H1 (cell line): Measurements from ENCODE around the gene RFX1.

Experiments used
- CEBPB ChIP-seq: IDR thresholded peaks from 2 replicates; pipeline ENCODE4 v1.6.1; 2012; ENCODE audit warnings: low read depth, low read length
- CHD2 ChIP-seq: IDR thresholded peaks from 2 replicates; pipeline ENCODE4 v1.6.1; 2012; ENCODE audit warnings: low read length, improper control_type of control experiment
- EP300 ChIP-seq, 2 experiments: IDR thresholded peaks; 1 replicate in 1 of 2; 2 replicates in 1 of 2; pipeline ENCODE4 v1.6.1; 2011 to 2012; ENCODE audit warnings: low read depth in 2 of 2, low read length in 2 of 2, mild to moderate bottlenecking in 2 of 2, borderline replicate concordance in 1 of 2, inconsistent platforms in 1 of 2, moderate library complexity in 1 of 2
- EZH2 ChIP-seq: fragments of 200-600 bp; sonication (generic); IDR thresholded peaks from 2 replicates; pipeline ENCODE4 v1.7.1; 2012; ENCODE audit warnings: low read depth, mild to moderate bottlenecking, moderate library complexity, low read length, inconsistent platforms; ENCODE audit not compliant: severe bottlenecking
- GABPA ChIP-seq: IDR thresholded peaks from 2 replicates; pipeline ENCODE4 v1.6.1; 2011; ENCODE audit warnings: mild to moderate bottlenecking, low read length, moderate library complexity, borderline replicate concordance; ENCODE audit not compliant: insufficient read depth
- JUN ChIP-seq: IDR thresholded peaks from 2 replicates; pipeline ENCODE4 v1.6.1; 2011; ENCODE audit warnings: low read depth, mild to moderate bottlenecking, improper control_type of control experiment, low read length
- KDM1A ChIP-seq: fragments of 200-600, 300-600 bp; sonication (generic); IDR thresholded peaks from 2 replicates; pipeline ENCODE4 v1.7.1; 2016; ENCODE audit warnings: mild to moderate bottlenecking, low read length, borderline replicate concordance
- POLR2A ChIP-seq, 2 experiments: IDR thresholded peaks; 1 replicate in 1 of 2; 2 replicates in 1 of 2; pipeline ENCODE4 v1.6.1; 2011; ENCODE audit warnings: low read depth in 2 of 2, low read length in 2 of 2, mild to moderate bottlenecking in 2 of 2; ENCODE audit errors: control extremely low read depth in 1 of 2
- POLR2AphosphoS5 ChIP-seq: IDR thresholded peaks from 2 replicates; pipeline ENCODE4 v1.6.1; 2011; ENCODE audit warnings: low read depth, low read length
- SIN3A ChIP-seq, 2 experiments: IDR thresholded peaks in 1 of 2; conservative IDR thresholded peaks in 1 of 2; 2 replicates each; pipeline ENCODE4 v1.6.1; 2011 to 2012; ENCODE audit warnings: low read length in 2 of 2, improper control_type of control experiment in 1 of 2, low read depth in 1 of 2, mild to moderate bottlenecking in 1 of 2
- SP1 ChIP-seq: IDR thresholded peaks from 2 replicates; pipeline ENCODE4 v1.6.1; 2011; ENCODE audit warnings: low read depth, low read length
- SP2 ChIP-seq: IDR thresholded peaks from 2 replicates; pipeline ENCODE4 v1.6.1; 2012; ENCODE audit warnings: mild to moderate bottlenecking, low read length, inconsistent platforms
- TCF12 ChIP-seq: IDR thresholded peaks from 2 replicates; pipeline ENCODE4 v1.6.1; 2011; ENCODE audit warnings: low read depth, mild to moderate bottlenecking, low read length
- TF ChIP-seq, protein P1 (sequence below), 3 experiments: IDR thresholded peaks; 1 replicate in 2 of 3; 2 replicates in 1 of 3; pipeline versions ENCODE4 v1.5.1 to v1.6.1; 2011; ENCODE audit warnings: low read length in 3 of 3, mild to moderate bottlenecking in 3 of 3, inconsistent platforms in 2 of 3, low read depth in 1 of 3, moderate library complexity in 1 of 3; ENCODE audit not compliant: insufficient read depth in 1 of 3; ENCODE audit errors: control extremely low read depth in 1 of 3

- TF ChIP-seq, protein P1, sequence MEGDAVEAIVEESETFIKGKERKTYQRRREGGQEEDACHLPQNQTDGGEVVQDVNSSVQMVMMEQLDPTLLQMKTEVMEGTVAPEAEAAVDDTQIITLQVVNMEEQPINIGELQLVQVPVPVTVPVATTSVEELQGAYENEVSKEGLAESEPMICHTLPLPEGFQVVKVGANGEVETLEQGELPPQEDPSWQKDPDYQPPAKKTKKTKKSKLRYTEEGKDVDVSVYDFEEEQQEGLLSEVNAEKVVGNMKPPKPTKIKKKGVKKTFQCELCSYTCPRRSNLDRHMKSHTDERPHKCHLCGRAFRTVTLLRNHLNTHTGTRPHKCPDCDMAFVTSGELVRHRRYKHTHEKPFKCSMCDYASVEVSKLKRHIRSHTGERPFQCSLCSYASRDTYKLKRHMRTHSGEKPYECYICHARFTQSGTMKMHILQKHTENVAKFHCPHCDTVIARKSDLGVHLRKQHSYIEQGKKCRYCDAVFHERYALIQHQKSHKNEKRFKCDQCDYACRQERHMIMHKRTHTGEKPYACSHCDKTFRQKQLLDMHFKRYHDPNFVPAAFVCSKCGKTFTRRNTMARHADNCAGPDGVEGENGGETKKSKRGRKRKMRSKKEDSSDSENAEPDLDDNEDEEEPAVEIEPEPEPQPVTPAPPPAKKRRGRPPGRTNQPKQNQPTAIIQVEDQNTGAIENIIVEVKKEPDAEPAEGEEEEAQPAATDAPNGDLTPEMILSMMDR (IDR thresholded peaks at IDR 0.05; ENCODE audit: control extremely low read depth in 1 of 3, insufficient read depth in 1 of 3, low read depth in 1 of 3, low read length in 3 of 3), result no peak
- TF ChIP-seq SP1 (no peak), CHD2 (no peak), POLR2AphosphoS5 (no peak), EZH2 (no peak), JUN (no peak), TCF12 (no peak), CEBPB (no peak), EP300 (IDR thresholded peaks at IDR 0.05; ENCODE audit: borderline replicate concordance in 1 of 2, low read depth in 2 of 2, low read length in 2 of 2) (no peak), SIN3A (conservative IDR thresholded peaks at IDR 0.05 in 1 of 2, IDR thresholded peaks at IDR 0.05 in 1 of 2; ENCODE audit: low read depth in 1 of 2, low read length in 2 of 2) (no peak), KDM1A (no peak), GABPA (no peak), SP2 (no peak), POLR2A (IDR thresholded peaks at IDR 0.05; ENCODE audit: control extremely low read depth in 1 of 2, low read depth in 2 of 2, low read length in 2 of 2) (no peak)
Measured at GRCh38 chr19:13932911-13933393, 73.2 kb downstream of the RFX1 start.
